Esophagus (tissue), 2 donors: ENCODE measurements around the gene S100A5. TPM values are rescaled to one million over a fixed set of nuclear protein-coding genes. Genes with fewer than 3 reads are reported as not detected.
A peak's percentile ranks its signal among the peaks of the same experiment; 100 is the strongest.
"Not testable (repeated sequence)": the region's sequence is repeated elsewhere in the genome, so short reads cannot be mapped to it uniquely, and the experiment has no call there.

Source experiments
- H3K27ac ChIP-seq, 2 donors: one replicate each; pipeline ENCODE4 v1.5.1; 2013; ENCODE audit warnings: low read depth in 2 of 2, mild to moderate bottlenecking in 2 of 2, inconsistent platforms in 1 of 2, low read length in 1 of 2, moderate library complexity in 1 of 2
- H3K27me3 ChIP-seq, 2 donors: one replicate each; pipeline ENCODE4 v1.6.1; 2013; ENCODE audit warnings: low read length in 2 of 2, control low read depth in 1 of 2, mild to moderate bottlenecking in 1 of 2; ENCODE audit not compliant: insufficient read depth in 2 of 2, control insufficient read depth in 1 of 2
- H3K36me3 ChIP-seq, 2 donors: one replicate each; pipeline ENCODE4 v1.6.1; 2013; ENCODE audit warnings: low read length in 1 of 2; ENCODE audit not compliant: control insufficient read depth in 2 of 2, insufficient read depth in 2 of 2
- H3K4me1 ChIP-seq, 2 donors: one replicate each; pipeline ENCODE4 v1.6.1; 2013; ENCODE audit warnings: low read length in 1 of 2; ENCODE audit not compliant: control insufficient read depth in 2 of 2, insufficient read depth in 2 of 2
- H3K4me3 ChIP-seq, 2 donors: one replicate each; pipeline ENCODE4 v1.5.1; 2013; ENCODE audit warnings: low read length in 2 of 2, mild to moderate bottlenecking in 2 of 2, low read depth in 1 of 2, moderate library complexity in 1 of 2
- H3K9me3 ChIP-seq, 2 donors: one replicate each; pipeline ENCODE4 v1.6.1; 2013; ENCODE audit warnings: mild to moderate bottlenecking in 2 of 2, low read depth in 1 of 2, low read length in 1 of 2, moderate library complexity in 1 of 2; ENCODE audit not compliant: control insufficient read depth in 2 of 2, insufficient read depth in 1 of 2
- WGBS, 2 donors: extraction: QIAGEN DNeasy Blood & Tissue Kit; methylation state at CpG; one replicate each; pipeline ENCODE4 v1.1.7; 2013; 5-methylcytosine and 5-hydroxymethylcytosine counted together
- polyA plus RNA-seq, 2 donors: library from polyadenylated mRNA; stranded (reverse); fragments of 200-250 nt; gene quantifications; one replicate each; pipeline ENCODE4 v1.2.3, GENCODE V29; 2013
- donor health status: healthy with polysubstance abuse.
- donor health status: Bipolar disorder and iron deficiency.

S100A5 gene, protein sequence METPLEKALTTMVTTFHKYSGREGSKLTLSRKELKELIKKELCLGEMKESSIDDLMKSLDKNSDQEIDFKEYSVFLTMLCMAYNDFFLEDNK
- under 1 TPM in 1 of 2 donors, not detected in 1; 0.11 TPM for polyA plus RNA-seq

DNA sequence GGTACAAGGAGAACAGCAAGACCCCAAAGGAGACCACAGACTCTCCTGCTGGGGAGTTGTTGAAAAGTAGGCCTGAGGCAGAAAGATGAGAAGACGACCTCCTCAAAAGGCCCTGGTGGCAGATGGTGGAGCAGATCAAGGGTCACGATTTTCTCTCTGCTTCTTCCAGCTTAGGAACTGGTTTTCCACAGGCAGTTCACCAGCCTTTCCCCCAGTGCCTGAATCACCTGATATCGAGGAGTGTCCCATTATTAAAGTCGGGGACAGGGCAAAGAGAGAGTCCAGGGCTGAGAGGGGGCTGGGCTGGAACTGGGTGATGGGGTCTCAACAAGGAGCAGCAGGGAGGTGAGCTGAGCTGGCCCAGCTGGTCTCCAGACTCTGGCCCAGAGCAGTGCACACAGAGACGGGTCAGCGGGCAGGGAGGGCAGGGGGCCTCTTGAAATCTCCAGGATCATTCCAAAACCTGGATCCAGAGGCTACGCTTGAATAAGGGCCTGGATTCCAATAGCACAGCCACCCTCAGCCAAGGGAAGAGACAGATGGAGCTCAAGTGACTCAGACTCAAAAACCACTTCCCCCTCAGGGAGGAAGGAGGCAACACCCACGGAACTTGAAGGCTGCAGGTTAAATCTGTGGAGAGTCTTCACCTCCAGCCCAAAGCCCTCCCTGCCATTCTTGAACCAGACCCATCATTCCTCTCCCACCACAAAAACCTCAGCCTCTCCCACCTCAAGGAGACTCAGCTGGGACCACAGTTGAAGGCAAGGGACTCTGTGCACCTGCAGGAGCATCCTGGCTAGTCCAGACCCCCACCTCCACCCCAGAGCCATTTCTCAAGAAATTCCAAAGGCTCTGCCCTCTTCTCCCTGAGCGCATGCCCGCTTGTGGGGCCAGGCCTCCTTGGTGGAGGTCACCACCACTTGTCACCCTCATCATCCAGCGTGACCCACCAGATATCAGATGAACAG, at the start of gene S100A5:
TSS of gene S100A5 (minus strand) at position 541 of the 968 bp plus-strand sequence. CDS start 743 bp downstream, outside the sequence.
- Histone ChIP-seq H3K27ac (peak within 1 kb of the TSS; percentile 61 to 76), H3K4me3 (no peak within 1 kb of the TSS), H3K9me3 (no peaks in the 10 kb centered on the region), H3K36me3 (no peaks in the 10 kb centered on the region), H3K4me1 (peaks cover 9 to 47% of the 10 kb centered on the region in 2 donors), H3K27me3 (no peaks in the 10 kb centered on the region)
- 64 to 72% methylated on average over 11 of the region's 11 CpGs for WGBS, 2 donors

DNA sequence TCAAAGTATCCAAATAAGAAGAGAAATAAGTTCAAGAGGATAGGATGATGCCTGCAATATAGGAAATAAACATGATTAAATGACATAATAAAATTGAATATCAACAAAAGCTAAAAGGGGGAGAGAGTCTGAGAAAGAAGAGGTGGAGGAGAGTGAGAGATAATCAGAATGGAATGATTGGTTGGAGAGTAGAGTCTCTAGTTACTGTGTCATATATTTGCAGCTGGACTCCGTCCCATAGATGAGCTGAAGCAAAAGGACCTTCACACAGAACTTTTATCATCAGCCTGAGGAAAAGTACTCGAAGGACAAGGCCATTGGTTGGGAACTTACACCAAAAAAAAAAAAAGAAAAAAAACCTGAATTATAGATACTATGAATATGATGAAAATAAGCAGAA, 47.7 kb upstream of the S100A5 start:
- Histone ChIP-seq H3K27me3 (no peaks in the 10 kb centered on the region), H3K36me3 (no peaks in the 10 kb centered on the region), H3K9me3 (no peaks in the 10 kb centered on the region), H3K4me1 (no peaks in the 10 kb centered on the region), H3K27ac (no peak overlapping the region), H3K4me3 (no peak overlapping the region)
- 90 to 92% methylated on average over 2 of the region's 2 CpGs for WGBS, 2 donors

DNA sequence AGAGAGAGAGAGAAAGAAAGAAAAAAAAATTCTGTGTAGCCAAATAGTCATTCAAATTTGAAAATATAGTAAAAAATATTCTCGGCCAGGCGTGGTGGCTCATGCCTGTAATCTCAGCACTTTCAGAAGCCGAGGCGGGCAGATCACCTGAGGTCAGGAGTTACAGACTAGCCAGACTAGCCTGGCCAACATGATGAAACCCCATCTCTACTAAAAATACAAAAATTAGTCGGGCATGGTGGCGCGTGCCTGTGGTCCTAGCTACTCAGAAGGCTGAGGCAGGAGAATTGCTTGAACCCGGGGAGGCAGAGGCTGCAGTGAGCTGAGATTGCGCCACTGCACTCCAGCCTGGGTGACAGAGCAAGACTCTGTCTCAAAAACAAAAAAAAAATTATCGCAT, 47.3 kb upstream of the S100A5 start:
- H3K27me3 ChIP-seq, H3K9me3 ChIP-seq, H3K36me3 ChIP-seq, H3K27ac ChIP-seq, H3K4me1 ChIP-seq, H3K4me3 ChIP-seq: not testable (repeated sequence)
- 95% methylated on average over 10 of the region's 10 CpGs for WGBS, 2 donors

DNA sequence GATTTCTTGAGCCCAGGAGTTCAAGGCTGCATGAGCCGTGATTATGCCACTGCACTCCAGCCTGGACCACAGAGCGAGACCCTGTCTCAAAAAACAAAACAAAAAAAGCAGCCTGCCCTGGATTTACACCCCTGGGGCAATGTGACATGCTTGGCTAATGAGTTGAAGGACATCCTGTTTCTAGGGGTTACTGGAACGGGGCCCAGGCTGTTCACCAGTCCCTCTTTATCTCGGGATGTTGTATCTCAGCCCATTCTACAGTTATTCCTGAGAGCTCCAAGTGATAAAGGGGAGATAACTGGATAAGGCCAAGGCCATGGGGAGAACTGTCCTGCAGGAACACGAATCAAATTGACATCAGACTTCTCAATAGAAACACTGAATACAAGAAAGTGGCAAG, 46.6 kb upstream of the S100A5 start:
- 59 to 69% methylated on average over 5 of the region's 5 CpGs for WGBS, 2 donors

DNA sequence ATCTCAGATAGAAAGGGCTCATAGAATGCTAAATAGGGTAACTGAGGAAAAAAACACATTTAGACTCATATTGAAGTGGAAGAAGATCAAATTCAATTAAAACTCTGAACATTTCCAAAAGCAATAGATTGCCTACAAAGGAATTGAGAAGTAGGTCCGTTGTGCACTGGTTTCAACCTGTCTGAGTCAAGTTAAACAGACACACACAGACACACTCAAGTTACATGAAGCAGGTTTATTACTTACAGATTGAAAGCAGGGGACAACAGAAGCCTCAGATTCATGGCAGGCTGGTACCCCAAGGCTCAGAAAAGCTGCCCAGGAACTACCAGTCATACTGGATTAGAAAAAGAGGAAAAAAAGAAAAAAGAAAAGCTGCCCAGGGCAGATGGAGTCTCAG, 45.6 kb upstream of the S100A5 start:
- no peaks in the 10 kb centered on the region for H3K36me3 ChIP-seq
- no peaks in the 10 kb centered on the region for H3K4me1 ChIP-seq
- H3K9me3 ChIP-seq, result no peaks in the 10 kb centered on the region
- H3K27me3 ChIP-seq, result no peaks in the 10 kb centered on the region
- no peak overlapping the region for H3K27ac ChIP-seq
- H3K4me3 ChIP-seq, result no peak overlapping the region
- 48 to 56% methylated on average over 1 of the region's 1 CpG for WGBS, 2 donors

More for the DNA sequence above, 46.6 kb upstream of the S100A5 start:
- Histone ChIP-seq H3K4me3 (no peak overlapping the region), H3K9me3 (no peaks in the 10 kb centered on the region), H3K27me3 (no peaks in the 10 kb centered on the region), H3K27ac (no peak overlapping the region), H3K36me3 (no peaks in the 10 kb centered on the region), H3K4me1 (no peaks in the 10 kb centered on the region)

DNA sequence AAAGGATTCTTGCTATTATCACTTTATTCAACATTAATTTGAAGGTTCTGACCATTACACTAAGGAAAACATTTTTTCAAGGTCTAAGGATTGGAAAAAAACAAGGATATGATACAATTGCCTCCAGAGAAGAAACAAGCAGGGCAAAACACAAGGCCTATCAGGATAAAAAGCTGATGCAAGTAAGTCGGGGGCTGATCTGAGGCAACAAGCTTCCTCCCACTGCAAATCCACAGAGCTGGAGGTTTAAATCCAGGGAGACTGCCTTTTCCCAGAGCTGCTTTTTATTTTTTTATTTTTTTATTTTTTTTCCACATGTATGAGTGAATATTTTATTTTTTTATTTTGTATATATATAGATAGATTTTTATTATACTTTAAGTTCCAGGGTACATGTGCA, 44.3 kb upstream of the S100A5 start:
- Histone ChIP-seq H3K36me3 (no peaks in the 10 kb centered on the region), H3K27ac (no peak overlapping the region), H3K27me3 (no peaks in the 10 kb centered on the region), H3K4me3 (no peak overlapping the region), H3K9me3 (no peaks in the 10 kb centered on the region), H3K4me1 (no peaks in the 10 kb centered on the region)
- WGBS, 2 donors, result 86 to 93% methylated on average over 1 of the region's 1 CpG

DNA sequence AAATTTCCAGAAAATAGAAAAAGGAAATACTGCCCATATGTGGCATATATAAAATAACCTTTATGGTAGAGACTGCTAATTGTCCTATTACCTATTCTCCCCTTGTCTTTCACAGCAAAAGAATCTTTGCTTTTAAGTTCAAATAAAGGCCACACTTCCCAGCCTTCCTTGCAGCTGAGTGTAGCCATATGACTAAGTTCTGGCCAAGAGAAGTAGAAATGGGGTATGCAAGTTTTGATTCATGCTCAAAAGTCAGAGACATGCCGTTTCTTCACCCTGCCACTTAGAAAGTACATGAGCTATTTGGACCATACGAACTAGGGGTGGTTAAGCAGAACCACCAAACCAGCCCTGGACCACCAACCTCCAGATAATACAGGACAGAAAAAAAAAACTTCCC, 43.2 kb upstream of the S100A5 start:
- no peaks in the 10 kb centered on the region for H3K9me3 ChIP-seq
- H3K36me3 ChIP-seq, result no peaks in the 10 kb centered on the region
- no peak overlapping the region for H3K27ac ChIP-seq
- no peaks in the 10 kb centered on the region for H3K4me1 ChIP-seq
- no peaks in the 10 kb centered on the region for H3K27me3 ChIP-seq
- 77 to 85% methylated on average over 2 of the region's 2 CpGs for WGBS, 2 donors
- H3K4me3 ChIP-seq, result no peak overlapping the region

DNA sequence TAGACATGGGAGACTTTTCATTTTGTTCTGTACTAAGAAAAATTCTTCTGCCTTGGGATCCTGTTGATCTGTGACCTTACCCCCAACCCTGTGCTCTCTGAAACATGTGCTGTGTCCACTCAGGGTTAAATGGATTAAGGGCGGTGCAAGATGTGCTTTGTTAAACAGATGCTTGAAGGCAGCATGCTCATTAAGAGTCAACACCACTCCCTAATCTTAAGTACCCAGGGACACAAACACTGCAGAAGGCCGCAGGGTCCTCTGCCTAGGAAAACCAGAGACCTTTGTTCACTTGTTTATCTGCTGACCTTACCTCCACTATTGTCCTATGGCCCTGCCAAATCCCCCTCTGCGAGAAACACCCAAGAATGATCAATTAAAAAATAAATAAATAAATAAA, 42.8 kb upstream of the S100A5 start:
- H3K27ac ChIP-seq, H3K4me3 ChIP-seq, H3K27me3 ChIP-seq, H3K4me1 ChIP-seq, H3K36me3 ChIP-seq, H3K9me3 ChIP-seq: not testable (repeated sequence)
- 80 to 85% methylated on average over 3 of the region's 3 CpGs for WGBS, 2 donors

DNA sequence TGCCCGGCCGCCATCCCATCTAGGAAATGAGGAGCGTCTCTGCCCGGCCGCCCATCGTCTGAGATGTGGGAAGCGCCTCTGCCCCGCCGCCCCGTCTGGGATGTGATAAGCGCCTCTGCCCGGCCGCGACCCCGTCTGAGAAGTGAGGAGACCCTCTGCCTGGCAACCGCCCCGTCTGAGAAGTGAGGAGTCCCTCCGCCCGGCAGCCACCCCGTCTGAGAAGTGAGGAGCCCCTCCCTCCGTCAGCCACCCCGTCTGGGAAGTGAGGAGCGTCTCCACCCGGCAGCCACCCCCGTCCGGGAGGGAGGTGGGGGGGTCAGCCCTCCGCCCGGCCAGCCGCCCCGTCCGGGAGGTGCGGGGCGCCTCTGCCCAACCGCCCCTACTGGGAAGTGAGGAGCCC, 42.1 kb upstream of the S100A5 start:
- H3K9me3 ChIP-seq, H3K4me3 ChIP-seq, H3K27me3 ChIP-seq, H3K27ac ChIP-seq, H3K4me1 ChIP-seq, H3K36me3 ChIP-seq: not testable (repeated sequence)
- WGBS, 2 donors, result 94 to 96% methylated on average over 32 to 34 of the region's 34 CpGs

DNA sequence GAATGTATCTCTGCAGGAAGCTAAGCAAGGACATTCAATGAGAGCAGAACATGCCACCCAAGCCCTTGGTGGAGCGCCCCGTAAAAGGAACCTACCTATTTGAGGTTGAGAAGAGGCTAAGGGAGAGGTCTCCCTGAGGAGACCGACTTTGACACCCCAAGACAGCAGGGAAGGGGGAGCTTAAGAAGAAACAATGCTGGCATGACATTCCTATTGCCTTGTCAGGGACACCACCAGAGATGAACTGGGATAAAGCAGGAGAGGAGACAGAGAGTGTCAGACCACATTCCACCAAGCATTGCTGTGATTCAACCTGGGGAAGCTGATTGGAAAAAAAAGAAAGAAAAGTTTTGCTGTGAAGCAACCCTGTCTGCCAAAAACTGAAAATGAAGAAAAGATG, 38.2 kb upstream of the S100A5 start:
- peaks cover 2 to 4% of the 10 kb centered on the region in 2 donors for H3K4me1 ChIP-seq
- H3K9me3 ChIP-seq, result no peaks in the 10 kb centered on the region
- H3K27ac ChIP-seq, result no peak overlapping the region
- 76 to 85% methylated on average over 3 of the region's 3 CpGs for WGBS, 2 donors
- H3K27me3 ChIP-seq, result no peaks in the 10 kb centered on the region
- no peak overlapping the region for H3K4me3 ChIP-seq
- H3K36me3 ChIP-seq, result no peaks in the 10 kb centered on the region
